ENCODE data around the gene HIVEP1. TPM values are rescaled to one million over a fixed set of nuclear protein-coding genes. Genes with fewer than 3 reads are reported as not detected.

HIVEP1 gene
- total RNA-seq, 2 experiments from 2014 or later: 21.7 to 27.8 TPM

- no peak overlapping the region for H3K27ac Mint-ChIP-seq
- no peaks in the 10 kb centered on the region for H3K4me1 Mint-ChIP-seq
- peaks cover 4% of the 10 kb centered on the region for H3K27me3 Mint-ChIP-seq
- H3K4me3 Mint-ChIP-seq: no peak overlapping the region
- ChIA-PET POLR2A (no interaction called here), CTCF (interaction anchor here (0.6 to 1.3 kb wide), 3 partner anchors 9 to 63 kb away, joined by 3 to 5 read pairs (median 3); no protein-coding TSS in a partner anchor)
- no peaks in the 10 kb centered on the region for H3K9me3 Mint-ChIP-seq
- DNase-seq: no peak
- H3K36me3 Mint-ChIP-seq (ENCODE audit: low read depth): peaks cover 2% of the 10 kb centered on the region
These were observed 11.0 kb upstream of the HIVEP1 start for GRCh38 chr6:12001004-12001705.

- no peaks in the 10 kb centered on the region for H3K4me1 Mint-ChIP-seq
- no peak for DNase-seq
These were observed 10.2 kb upstream of the HIVEP1 start for GRCh38 chr6:12001706-12002435.

GRCh38 chr6:12007473-12007872 is 4.6 kb upstream of the HIVEP1 start:
- POLR2A ChIA-PET: no interaction called here
- H3K27me3 Mint-ChIP-seq: no peaks in the 10 kb centered on the region
- no peak overlapping the region for H3K4me3 Mint-ChIP-seq
- H3K27ac Mint-ChIP-seq: peak overlapping the region; percentile 9
- H3K36me3 Mint-ChIP-seq (ENCODE audit: low read depth): peaks cover 5% of the 10 kb centered on the region
- CTCF ChIA-PET: interaction anchor here (0.6 to 1.0 kb wide), 3 partner anchors 226 to 296 kb away, joined by 3 to 5 read pairs (median 4); partner anchors contain the start of gene EDN1
- DNase-seq: no peak
- peaks cover 24% of the 10 kb centered on the region for H3K4me1 Mint-ChIP-seq
- no peaks in the 10 kb centered on the region for H3K9me3 Mint-ChIP-seq

More at GRCh38 chr6:12001706-12002435, 10.2 kb upstream of the HIVEP1 start:
- no peak overlapping the region for H3K4me3 Mint-ChIP-seq
- no peak overlapping the region for H3K27ac Mint-ChIP-seq
- ChIA-PET CTCF (interaction anchor here (0.5 to 1.3 kb wide), 4 partner anchors 9 to 63 kb away, joined by 3 to 5 read pairs (median 3); no protein-coding TSS in a partner anchor), POLR2A (no interaction called here)
- H3K27me3 Mint-ChIP-seq: peaks cover 4% of the 10 kb centered on the region
- H3K36me3 Mint-ChIP-seq (ENCODE audit: low read depth): peaks cover 2% of the 10 kb centered on the region
- H3K9me3 Mint-ChIP-seq: no peaks in the 10 kb centered on the region

GRCh38 chr6:12007887-12008286 is 4.2 kb upstream of the HIVEP1 start:
- CTCF ChIA-PET: interaction anchor here (0.6 kb wide), 1 partner anchor 296 kb away, joined by 3 read pairs; no protein-coding TSS in a partner anchor

GRCh38 chr6:12008366-12009179 is 3.5 kb upstream of the HIVEP1 start:
- Mint-ChIP-seq H3K4me1 (peaks cover 29% of the 10 kb centered on the region), H3K4me3 (peak overlapping the region; percentile 98), H3K27me3 (no peaks in the 10 kb centered on the region), H3K27ac (peak overlapping the region; percentile 98), H3K36me3 (ENCODE audit: low read depth) (peaks cover 9% of the 10 kb centered on the region), H3K9me3 (no peaks in the 10 kb centered on the region)
- ChIA-PET POLR2A (interaction anchor here (1.0 to 3.1 kb wide), 8 partner anchors 12 to 1566 kb away, joined by 3 to 14 read pairs (median 6); partner anchors contain the start of genes EDN1 and SIRT5), CTCF (no interaction called here)
- DNase-seq: peak; percentile 80

More at GRCh38 chr6:12007887-12008286, 4.2 kb upstream of the HIVEP1 start:
- Mint-ChIP-seq H3K9me3 (no peaks in the 10 kb centered on the region), H3K27me3 (no peaks in the 10 kb centered on the region), H3K36me3 (ENCODE audit: low read depth) (peaks cover 5% of the 10 kb centered on the region), H3K4me1 (peaks cover 24% of the 10 kb centered on the region), H3K27ac (peak overlapping the region; percentile 98), H3K4me3 (peak overlapping the region; percentile 98)
- POLR2A ChIA-PET: no interaction called here
- DNase-seq: no peak

GRCh38 chr6:12009180-12009685 is 2.9 kb upstream of the HIVEP1 start:
- Mint-ChIP-seq H3K9me3 (no peaks in the 10 kb centered on the region), H3K27ac (peak overlapping the region; percentile 92), H3K4me3 (peak overlapping the region; percentile 82), H3K4me1 (peaks cover 35% of the 10 kb centered on the region), H3K36me3 (ENCODE audit: low read depth) (peaks cover 11% of the 10 kb centered on the region), H3K27me3 (no peaks in the 10 kb centered on the region)
- no peak for DNase-seq
- CTCF ChIA-PET: interaction anchor here (0.6 to 1.2 kb wide), 2 partner anchors 297 to 956 kb away, joined by 3 read pairs; no protein-coding TSS in a partner anchor
- POLR2A ChIA-PET: interaction anchor here (1.0 to 3.1 kb wide), 11 partner anchors 13 to 1566 kb away, joined by 3 to 14 read pairs (median 5); partner anchors contain the start of genes EDN1 and SIRT5

GRCh38 chr6:12009876-12010634 is 2.1 kb upstream of the HIVEP1 start:
- Mint-ChIP-seq H3K36me3 (ENCODE audit: low read depth) (peaks cover 19% of the 10 kb centered on the region), H3K27me3 (no peaks in the 10 kb centered on the region), H3K4me1 (peaks cover 39% of the 10 kb centered on the region), H3K9me3 (peaks cover 7% of the 10 kb centered on the region), H3K4me3 (peak overlapping the region; percentile 82), H3K27ac (peak overlapping the region; percentile 92)
- CTCF ChIA-PET: interaction anchor here (0.6 to 1.2 kb wide), 3 partner anchors 280 to 955 kb away, joined by 3 to 4 read pairs (median 3); partner anchors contain the start of gene EDN1
- POLR2A ChIA-PET: interaction anchor here (0.8 to 3.1 kb wide), 11 partner anchors 9 to 299 kb away, joined by 3 to 14 read pairs (median 5); partner anchors contain the start of gene EDN1
- DNase-seq: no peak

- H3K36me3 Mint-ChIP-seq (ENCODE audit: low read depth): peaks cover 26% of the 10 kb centered on the region
- H3K4me1 Mint-ChIP-seq: peaks cover 43% of the 10 kb centered on the region
- H3K9me3 Mint-ChIP-seq: peaks cover 7% of the 10 kb centered on the region
These were observed 1.4 kb upstream of the HIVEP1 start for GRCh38 chr6:12010635-12011275.

GRCh38 chr6:12011276-12012037 is 655 bp upstream of the HIVEP1 start:
- peaks cover 43% of the 10 kb centered on the region for H3K4me1 Mint-ChIP-seq
- peaks cover 7% of the 10 kb centered on the region for H3K9me3 Mint-ChIP-seq
- peak overlapping the region; percentile 92 for H3K27ac Mint-ChIP-seq
- ChIA-PET CTCF (no interaction called here), POLR2A (interaction anchor here (0.9 to 3.1 kb wide), 6 partner anchors 8 to 222 kb away, joined by 3 to 14 read pairs (median 4); no protein-coding TSS in a partner anchor)
- no peaks in the 10 kb centered on the region for H3K27me3 Mint-ChIP-seq
- H3K36me3 Mint-ChIP-seq (ENCODE audit: low read depth): peaks cover 33% of the 10 kb centered on the region
- H3K4me3 Mint-ChIP-seq: peak overlapping the region; percentile 82
- peak; percentile 97 for DNase-seq

More at GRCh38 chr6:12010635-12011275, 1.4 kb upstream of the HIVEP1 start:
- ChIA-PET POLR2A (interaction anchor here (0.8 to 3.1 kb wide), 9 partner anchors 8 to 288 kb away, joined by 3 to 14 read pairs (median 4); no protein-coding TSS in a partner anchor), CTCF (interaction anchor here (1.1 kb wide), 1 partner anchor 280 kb away, joined by 4 read pairs; the partner anchor contains the start of gene EDN1)
- Mint-ChIP-seq H3K27me3 (no peaks in the 10 kb centered on the region), H3K4me3 (peak overlapping the region; percentile 82), H3K27ac (peak overlapping the region; percentile 92)
- no peak for DNase-seq

- CTCF ChIA-PET: interaction anchor here (1.2 to 2.2 kb wide), 3 partner anchors 26 to 356 kb away, joined by 3 to 4 read pairs (median 3); no protein-coding TSS in a partner anchor
- H3K4me3 Mint-ChIP-seq: peak overlapping the region; percentile 98
- H3K27me3 Mint-ChIP-seq: no peaks in the 10 kb centered on the region
- peaks cover 44% of the 10 kb centered on the region for H3K36me3 Mint-ChIP-seq (ENCODE audit: low read depth)
- POLR2A ChIA-PET: interaction anchor here (0.8 to 1.6 kb wide), 11 partner anchors 9 to 313 kb away, joined by 3 to 7 read pairs (median 3); no protein-coding TSS in a partner anchor
- H3K27ac Mint-ChIP-seq: peak overlapping the region; percentile 94
- DNase-seq: peak; percentile 71
- H3K4me1 Mint-ChIP-seq: peaks cover 41% of the 10 kb centered on the region
- peaks cover 7% of the 10 kb centered on the region for H3K9me3 Mint-ChIP-seq
These were observed 620 bp downstream of the HIVEP1 start for GRCh38 chr6:12012558-12013306.

All from activated CD4-positive, alpha-beta memory T cell treated with anti-CD3 and anti-CD28 coated beads, Interleukin-2, amount 10 ng/mL, durations not matched to agents 7 days and 5 days (primary cell).